ENCODE measurements around the gene BMP7. TPM values are rescaled to one million over a fixed set of nuclear protein-coding genes. Genes with fewer than 3 reads are reported as not detected.

BMP7 gene
- total and polyA plus RNA-seq, 2 of the 13 experiments (the other 11 are each of a cell fraction or from before 2014, with no cell fraction given) = not detected

- TF ChIP-seq ZSCAN29 (CRISPR knock-in tag; conservative IDR thresholded peaks at IDR 0.05) = no peak
- TF ChIP-seq RFX3 (CRISPR knock-in tag; IDR thresholded peaks at IDR 0.05) = peak; percentile 56
- no peak for TF ChIP-seq MATR3 (CRISPR knock-in tag; IDR thresholded peaks at IDR 0.05)
- TF ChIP-seq NONO (IDR thresholded peaks at IDR 0.05) = no peak
- TF ChIP-seq NONO (CRISPR knock-in tag; conservative IDR thresholded peaks at IDR 0.05) = peak; percentile 91
- no peak for TF ChIP-seq PHF8 (CRISPR knock-in tag; IDR thresholded peaks at IDR 0.05)
- 0 out of 2 replicates have a peak, but pooled peaks have one; percentile 36 for TF ChIP-seq ZBTB2 (CRISPR knock-in tag; IDR thresholded peaks at IDR 0.05; ENCODE audit: low read depth)
- no peak for TF ChIP-seq CENPT (CRISPR knock-in tag; IDR thresholded peaks at IDR 0.05; ENCODE audit: low read depth)
- TF ChIP-seq HMG20A (CRISPR knock-in tag; IDR thresholded peaks at IDR 0.05; ENCODE audit: borderline replicate concordance) = peak; percentile 75
- peak; percentile 20; the same call in 1 of the 2 replicates for TF ChIP-seq ZNF333 (CRISPR knock-in tag; IDR thresholded peaks at IDR 0.05; ENCODE audit: borderline replicate concordance)
- no peak for TF ChIP-seq SRY (CRISPR knock-in tag; IDR thresholded peaks at IDR 0.05)
- no peak for TF ChIP-seq ATF7 (IDR thresholded peaks at IDR 0.05)
- no peak for TF ChIP-seq ATF7 (CRISPR knock-in tag; IDR thresholded peaks at IDR 0.05)
- peak; percentile 93; the same call in 1 of the 2 replicates for TF ChIP-seq HMGXB3 (CRISPR knock-in tag; IDR thresholded peaks at IDR 0.05; ENCODE audit: borderline replicate concordance)
- no peak for TF ChIP-seq AKAP8 (CRISPR knock-in tag; IDR thresholded peaks at IDR 0.05)
- TF ChIP-seq PTBP1 (IDR thresholded peaks at IDR 0.05; ENCODE audit: low read depth, low read length, poor library complexity, severe bottlenecking) = no peak
- no peak for TF ChIP-seq ZMAT5 (CRISPR knock-in tag; IDR thresholded peaks at IDR 0.05; ENCODE audit: borderline replicate concordance, low read depth)
- TF ChIP-seq FOSL2 (CRISPR knock-in tag; IDR thresholded peaks at IDR 0.05) = peak; percentile 89
- TF ChIP-seq ZSCAN9 (CRISPR knock-in tag; IDR thresholded peaks at IDR 0.05; ENCODE audit: borderline replicate concordance) = peak; percentile 45; the same call in 1 of the 2 replicates
- no peak for TF ChIP-seq BCLAF1 (IDR thresholded peaks at IDR 0.05)
These were observed 136.2 kb downstream of the BMP7 start (continued) for GRCh38 chr20:57130160-57130772.
